Lower lobe of right lung (tissue), 2 donors: ENCODE data around the gene IQCK. TPM values are rescaled to one million over a fixed set of nuclear protein-coding genes. Genes with fewer than 3 reads are reported as not detected.
"Not testable (repeated sequence)": the region's sequence is repeated elsewhere in the genome, so short reads cannot be mapped to it uniquely, and the experiment has no call there.

Source experiments
- ATAC-seq, 2 donors: fragments of 200-7000 bp; cut with Tn5 transposase; one replicate each; pipeline ENCODE4 v1.9.1; 2020 to 2022; ENCODE audit warnings: mild to moderate bottlenecking in 2 of 2, moderate library complexity in 2 of 2
- DNase-seq: peaks from one replicate; pipeline ENCODE4 v3.0.0-alpha.2; 2020
- H3K27ac ChIP-seq: fragments of 200-600 bp; one replicate; pipeline ENCODE4 v1.8.0; 2022
- H3K27me3 ChIP-seq: fragments of 200-600 bp; one replicate; pipeline ENCODE4 v1.8.0; 2022; ENCODE audit warnings: low read depth
- H3K36me3 ChIP-seq: fragments of 200-600 bp; one replicate; pipeline ENCODE4 v1.8.0; 2022; ENCODE audit warnings: mild to moderate bottlenecking
- H3K4me1 ChIP-seq: fragments of 200-600 bp; one replicate; pipeline ENCODE4 v1.8.0; 2022
- H3K4me3 ChIP-seq: fragments of 200-600 bp; one replicate; pipeline ENCODE4 v1.8.0; 2022; ENCODE audit warnings: mild to moderate bottlenecking
- H3K9me3 ChIP-seq: fragments of 200-600 bp; one replicate; pipeline ENCODE4 v1.8.0; 2022
- CTCF ChIP-seq: fragments of 200-600 bp; IDR thresholded peaks from one replicate; pipeline ENCODE4 v1.8.0; 2022; ENCODE audit warnings: antibody characterized with exemption, mild to moderate bottlenecking
- intact Hi-C: fragments of 100-400 bp; cut with DNase I; formaldehyde crosslinking; loops from one replicate; pipeline ENCODE4 v1.11.0; 2022
- long read RNA-seq: library from polyadenylated mRNA; unstranded; transcript quantifications from one replicate; pipeline ENCODE4 v2.0.0, GENCODE V29; 2021
- total RNA-seq: library from RNA; stranded (reverse); fragmentation: NEBNext Ultra II Directional; extraction: Animal tissue kit (Norgen Biotek cat#: 25700); gene quantifications from one replicate; pipeline ENCODE4 v1.2.1, GENCODE V29; 2021
- donor health status: DM: no; HTN: yes; CAD: no; lungs with severe emphysema.

Gene IQCK
- 14.1 TPM for total RNA-seq
- long read RNA-seq, partial matches to known transcripts: 11 of 20 reads
- long read RNA-seq, other reads (novel, unspliced or antisense): 7 of 20 reads

- DNase-seq: peak; percentile 93
- peak within 1 kb of the TSS; percentile 82 for H3K27ac ChIP-seq
- H3K36me3 ChIP-seq: peaks cover 16% of the 10 kb centered on the region
- ATAC-seq: peak; percentile 96 to 99
- H3K4me1 ChIP-seq: peaks cover 30% of the 10 kb centered on the region
- H3K9me3 ChIP-seq: no peaks in the 10 kb centered on the region
- H3K27me3 ChIP-seq: no peaks in the 10 kb centered on the region
- peak within 1 kb of the TSS; percentile 98 for H3K4me3 ChIP-seq
- intact Hi-C loops: no loop called here
- no peak for TF ChIP-seq CTCF
Measured at GRCh38 chr16:19717741-19718623, at the start of gene IQCK, which contains the start of gene KNOP1. Gene IQCK (plus strand): TSS chr16:19718271. CDS start chr16:19718307, 36 bp downstream. Gene KNOP1 (minus strand): TSS chr16:19718227. CDS start chr16:19715035, 3,192 bp downstream.

GRCh38 chr16:19672378-19672777 is 45.7 kb upstream of the IQCK start:
- no peaks in the 10 kb centered on the region for H3K4me1 ChIP-seq
- no peaks in the 10 kb centered on the region for H3K9me3 ChIP-seq
- no peak overlapping the region for H3K27ac ChIP-seq
- H3K27me3 ChIP-seq: no peaks in the 10 kb centered on the region
- H3K4me3 ChIP-seq: no peak overlapping the region
- intact Hi-C loops: no loop called here
- ATAC-seq (no peak), DNase-seq (no peak)
- TF ChIP-seq CTCF: no peak
- peaks cover 52% of the 10 kb centered on the region for H3K36me3 ChIP-seq

GRCh38 chr16:19674485-19674884 is 43.6 kb upstream of the IQCK start:
- H3K36me3 ChIP-seq: peaks cover 49% of the 10 kb centered on the region
- no peak overlapping the region for H3K4me3 ChIP-seq
- TF ChIP-seq CTCF: no peak
- DNase-seq (no peak), ATAC-seq (no peak)
- no peaks in the 10 kb centered on the region for H3K9me3 ChIP-seq
- no peaks in the 10 kb centered on the region for H3K27me3 ChIP-seq
- intact Hi-C loops: no loop called here
- no peaks in the 10 kb centered on the region for H3K4me1 ChIP-seq
- no peak overlapping the region for H3K27ac ChIP-seq

- no peak for DNase-seq
- TF ChIP-seq CTCF: no peak
- intact Hi-C loops: no loop called here
- Histone ChIP-seq H3K9me3 (no peaks in the 10 kb centered on the region), H3K4me1 (no peaks in the 10 kb centered on the region), H3K4me3 (no peak overlapping the region), H3K36me3 (peaks cover 24% of the 10 kb centered on the region), H3K27ac (no peak overlapping the region), H3K27me3 (no peaks in the 10 kb centered on the region)
- ATAC-seq: no peak
Measured at GRCh38 chr16:19677402-19677801, 40.7 kb upstream of the IQCK start.

- Histone ChIP-seq H3K9me3 (peaks cover 5% of the 10 kb centered on the region), H3K27ac (no peak overlapping the region), H3K27me3 (no peaks in the 10 kb centered on the region), H3K4me3 (no peak overlapping the region), H3K36me3 (peaks cover 31% of the 10 kb centered on the region), H3K4me1 (no peaks in the 10 kb centered on the region)
- no peak for DNase-seq
- intact Hi-C loops: no loop called here
- no peak for TF ChIP-seq CTCF
- no peak for ATAC-seq
Measured at GRCh38 chr16:19678804-19679203, 39.3 kb upstream of the IQCK start.

- H3K4me3 ChIP-seq, H3K9me3 ChIP-seq, DNase-seq, intact Hi-C loops, ATAC-seq, H3K27me3 ChIP-seq, H3K4me1 ChIP-seq, H3K27ac ChIP-seq: not testable (repeated sequence)
- H3K36me3 ChIP-seq: peaks cover 33% of the 10 kb centered on the region
Measured at GRCh38 chr16:19679281-19679680, 38.8 kb upstream of the IQCK start.
